Osteoblast (primary cell): ENCODE data around the gene SH3RF1. TPM values are rescaled to one million over a fixed set of nuclear protein-coding genes. Genes with fewer than 3 reads are reported as not detected.

Experiments
- DNase-seq: peaks from one replicate; pipeline ENCODE4 v3.0.0; 2011; ENCODE audit warnings: low spot score, mixed read lengths; ENCODE audit not compliant: insufficient read length; ENCODE audit errors: missing footprints
- H2AFZ ChIP-seq: 2 replicates; pipeline ENCODE4 v1.6.0; 2011; ENCODE audit warnings: mild to moderate bottlenecking, low read length
- H3K27ac ChIP-seq: 2 replicates; pipeline ENCODE4 v1.5.1; 2011; ENCODE audit warnings: mild to moderate bottlenecking, low read depth, low read length, moderate library complexity
- H3K27me3 ChIP-seq: 2 replicates; pipeline ENCODE4 v1.6.0; 2012; ENCODE audit warnings: mild to moderate bottlenecking, control low read depth, inconsistent platforms, low read length, moderate library complexity; ENCODE audit not compliant: insufficient read depth
- H3K36me3 ChIP-seq: 2 replicates; pipeline ENCODE4 v1.5.1; 2011; ENCODE audit warnings: mild to moderate bottlenecking, low read length, control low read depth, moderate library complexity; ENCODE audit not compliant: insufficient read depth
- H3K4me1 ChIP-seq: 2 replicates; pipeline ENCODE4 v1.5.1; 2011; ENCODE audit warnings: mild to moderate bottlenecking, low read length, control low read depth, moderate library complexity; ENCODE audit not compliant: insufficient read depth
- H3K4me2 ChIP-seq: 2 replicates; pipeline ENCODE4 v1.6.0; 2011; ENCODE audit warnings: mild to moderate bottlenecking, low read length; ENCODE audit not compliant: insufficient read depth
- H3K4me3 ChIP-seq: fragments of 200-600 bp; sonication (generic); 3 replicates; pipeline ENCODE4 v1.5.1; 2012; ENCODE audit warnings: mild to moderate bottlenecking, low read length, inconsistent platforms; ENCODE audit not compliant: insufficient read depth
- H3K79me2 ChIP-seq: 2 replicates; pipeline ENCODE4 v1.6.0; 2012; ENCODE audit warnings: mild to moderate bottlenecking, low read length, control low read depth, inconsistent platforms; ENCODE audit not compliant: insufficient read depth
- H3K9me3 ChIP-seq: 2 replicates; pipeline ENCODE4 v1.5.1; 2011; ENCODE audit warnings: low read depth, low read length, control low read depth
- H4K20me1 ChIP-seq: 2 replicates; pipeline ENCODE4 v1.6.0; 2012; ENCODE audit warnings: mild to moderate bottlenecking, low read length, control low read depth; ENCODE audit not compliant: insufficient read depth
- CTCF ChIP-seq: IDR thresholded peaks from 2 replicates; pipeline ENCODE4 v1.5.1; 2011; ENCODE audit warnings: mild to moderate bottlenecking, low read depth, low read length, moderate library complexity; ENCODE audit errors: extremely low read depth
- total RNA-seq: library from RNA; depleted of rRNA; stranded (reverse); fragments of >200 nt; gene quantifications from 2 replicates; pipeline ENCODE4 v1.2.3, GENCODE V29; 2012

Gene SH3RF1
- total RNA-seq, 1 donor: 37.6 TPM

GRCh38 chr4:169120624-169121023 lies 150.1 kb downstream of the SH3RF1 start:
- H3K27ac ChIP-seq: peak overlapping the region; percentile 47
- H3K79me2 ChIP-seq: peaks cover 34% of the 10 kb centered on the region
- H3K4me3 ChIP-seq: no peak overlapping the region

GRCh38 chr4:169119536-169119935 lies 151.2 kb downstream of the SH3RF1 start:
- Histone ChIP-seq H3K4me2 (no peak overlapping the region), H3K4me1 (peaks cover 42% of the 10 kb centered on the region), H4K20me1 (peaks cover 9% of the 10 kb centered on the region), H3K4me3 (no peak overlapping the region), H3K27me3 (no peaks in the 10 kb centered on the region), H3K79me2 (peaks cover 32% of the 10 kb centered on the region), H3K9me3 (no peaks in the 10 kb centered on the region), H3K36me3 (peaks cover 80% of the 10 kb centered on the region), H3K27ac (peak overlapping the region; percentile 47), H2AFZ (no peak overlapping the region)
- DNase-seq: no peak
- no peak for TF ChIP-seq CTCF

More at GRCh38 chr4:169120624-169121023, 150.1 kb downstream of the SH3RF1 start:
- DNase-seq: no peak
- peaks cover 9% of the 10 kb centered on the region for H4K20me1 ChIP-seq
- peaks cover 36% of the 10 kb centered on the region for H3K4me1 ChIP-seq
- no peaks in the 10 kb centered on the region for H3K9me3 ChIP-seq
- peaks cover 81% of the 10 kb centered on the region for H3K36me3 ChIP-seq
- no peaks in the 10 kb centered on the region for H3K27me3 ChIP-seq
- no peak overlapping the region for H2AFZ ChIP-seq
- no peak overlapping the region for H3K4me2 ChIP-seq
- TF ChIP-seq CTCF: no peak

- peak overlapping the region; percentile 95 for H3K27ac ChIP-seq
- peaks cover 42% of the 10 kb centered on the region for H3K4me1 ChIP-seq
- H3K4me3 ChIP-seq: peak overlapping the region; percentile 11
- H3K27me3 ChIP-seq: no peaks in the 10 kb centered on the region
- H3K9me3 ChIP-seq: no peaks in the 10 kb centered on the region
- peaks cover 85% of the 10 kb centered on the region for H3K36me3 ChIP-seq
- peak; percentile 80 for DNase-seq
- H2AFZ ChIP-seq: no peak overlapping the region
- TF ChIP-seq CTCF: no peak
- H4K20me1 ChIP-seq: peaks cover 11% of the 10 kb centered on the region
- peak overlapping the region; percentile 52 for H3K4me2 ChIP-seq
- peaks cover 38% of the 10 kb centered on the region for H3K79me2 ChIP-seq
These were observed 153.1 kb downstream of the SH3RF1 start for GRCh38 chr4:169117591-169118081.

- Histone ChIP-seq H4K20me1 (peaks cover 11% of the 10 kb centered on the region), H3K36me3 (peaks cover 81% of the 10 kb centered on the region), H3K79me2 (peaks cover 40% of the 10 kb centered on the region), H2AFZ (no peak overlapping the region), H3K4me2 (peak overlapping the region; percentile 39), H3K4me1 (peaks cover 42% of the 10 kb centered on the region), H3K27ac (peak overlapping the region; percentile 95), H3K9me3 (no peaks in the 10 kb centered on the region), H3K4me3 (no peak overlapping the region), H3K27me3 (no peaks in the 10 kb centered on the region)
- TF ChIP-seq CTCF: no peak
- no peak for DNase-seq
These were observed 154.4 kb downstream of the SH3RF1 start for GRCh38 chr4:169116270-169116901.
